Subcutaneous abdominal adipose tissue (tissue), 5 donors: ENCODE data around the gene PLCH1.

Experiments used
- H3K27ac ChIP-seq: one replicate; pipeline ENCODE4 v1.7.0; 2013; ENCODE audit warnings: low read depth, mild to moderate bottlenecking, inconsistent platforms, low read length, moderate library complexity
- H3K27me3 ChIP-seq, 5 donors: one replicate each; pipeline ENCODE4 v1.7.0; 2013; ENCODE audit warnings: low read length in 5 of 5, inconsistent platforms in 1 of 5; ENCODE audit not compliant: control insufficient read depth in 5 of 5, insufficient read depth in 4 of 5
- H3K36me3 ChIP-seq, 5 donors: one replicate each; pipeline ENCODE4 v1.7.0; 2013; ENCODE audit warnings: low read length in 5 of 5; ENCODE audit not compliant: control insufficient read depth in 5 of 5, insufficient read depth in 5 of 5
- H3K4me1 ChIP-seq, 5 donors: one replicate each; pipeline ENCODE4 v1.7.0; 2013; ENCODE audit warnings: low read length in 5 of 5, mild to moderate bottlenecking in 3 of 5, moderate library complexity in 1 of 5; ENCODE audit not compliant: control insufficient read depth in 5 of 5, insufficient read depth in 5 of 5
- H3K4me3 ChIP-seq, 5 donors: one replicate each; pipeline ENCODE4 v1.7.0; 2013; ENCODE audit warnings: low read length in 5 of 5, low read depth in 1 of 5
- H3K9ac ChIP-seq, 5 donors: one replicate each; pipeline ENCODE4 v1.7.0; 2013; ENCODE audit warnings: low read length in 5 of 5, mild to moderate bottlenecking in 4 of 5, moderate library complexity in 3 of 5
- H3K9me3 ChIP-seq, 5 donors: one replicate each; pipeline ENCODE4 v1.7.0; 2013; ENCODE audit warnings: low read length in 5 of 5; ENCODE audit not compliant: control insufficient read depth in 5 of 5
- donor health status: healthy.
- donor health status: healthy.
- donor health status: healthy.
- donor health status: healthy.
- donor health status: healthy.

PLCH1 gene

DNA sequence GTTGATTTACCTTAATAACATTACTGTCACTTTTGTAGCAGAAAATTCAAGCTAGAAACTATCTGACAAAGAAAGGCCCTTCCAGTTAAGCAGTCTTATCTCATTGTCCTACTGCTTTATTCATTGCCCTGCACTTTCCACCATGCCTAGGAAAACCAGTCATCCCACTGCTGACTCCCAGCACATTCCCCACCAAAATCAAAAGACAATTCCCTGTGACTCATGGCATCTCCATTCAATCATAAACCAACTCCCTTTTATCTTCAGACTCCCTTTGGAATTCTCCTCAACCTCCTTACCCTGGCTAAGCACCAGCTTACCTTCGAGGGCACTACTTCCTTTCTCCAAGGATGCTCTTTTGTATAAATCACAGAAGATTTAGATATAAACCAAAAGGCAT is 184.3 kb downstream of the PLCH1 start:
- no peak overlapping the region for H3K27ac ChIP-seq
- H3K4me1 ChIP-seq: no peaks in the 10 kb centered on the region
- H3K9ac ChIP-seq: no peak overlapping the region
- no peaks in the 10 kb centered on the region for H3K9me3 ChIP-seq
- no peak overlapping the region for H3K4me3 ChIP-seq
- H3K27me3 ChIP-seq: no peaks in the 10 kb centered on the region
- H3K36me3 ChIP-seq: no peaks in the 10 kb centered on the region

DNA sequence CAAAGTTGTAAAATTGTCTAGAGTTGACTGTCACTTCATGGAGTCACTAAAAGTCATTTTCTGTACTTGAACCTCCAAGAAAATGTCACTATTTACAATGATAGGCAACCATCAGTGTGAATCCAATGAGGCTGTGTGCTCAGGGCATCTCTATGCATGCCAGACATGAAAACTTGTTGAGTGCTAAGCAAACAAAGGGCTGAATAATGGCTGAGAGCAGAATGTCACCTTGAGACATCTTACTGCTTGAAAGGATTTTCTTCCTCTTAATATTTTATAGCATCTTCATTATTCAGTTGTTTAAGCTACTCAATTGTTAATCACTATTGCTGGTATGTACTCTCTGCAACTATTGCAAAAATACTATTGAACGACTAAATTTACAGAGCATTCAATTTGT is 184.7 kb downstream of the PLCH1 start:
- H3K36me3 ChIP-seq: no peaks in the 10 kb centered on the region
- no peaks in the 10 kb centered on the region for H3K27me3 ChIP-seq
- no peaks in the 10 kb centered on the region for H3K4me1 ChIP-seq
- no peak overlapping the region for H3K4me3 ChIP-seq
- no peak overlapping the region for H3K9ac ChIP-seq
- no peak overlapping the region for H3K27ac ChIP-seq
- H3K9me3 ChIP-seq: no peaks in the 10 kb centered on the region

DNA sequence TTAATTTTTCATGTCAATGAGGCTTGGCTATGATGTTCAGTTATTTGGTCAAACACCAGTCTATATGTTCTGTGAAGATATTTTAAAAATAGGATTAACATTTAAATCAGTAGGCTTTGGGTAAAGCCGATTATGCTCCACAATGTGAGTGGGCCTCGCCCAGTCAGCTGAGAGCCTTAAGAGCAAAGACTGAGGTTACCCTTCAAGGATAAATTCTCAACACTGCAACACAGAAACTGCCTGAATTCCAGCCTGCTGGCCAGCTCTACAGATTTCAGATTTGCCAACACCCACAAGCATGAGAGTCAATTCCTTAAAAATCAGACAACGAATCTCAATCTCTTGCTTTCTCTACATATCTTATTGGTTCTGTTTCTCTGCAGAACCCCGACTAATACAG is 188.3 kb downstream of the PLCH1 start:
- H3K27me3 ChIP-seq: no peaks in the 10 kb centered on the region
- H3K9me3 ChIP-seq: no peaks in the 10 kb centered on the region

DNA sequence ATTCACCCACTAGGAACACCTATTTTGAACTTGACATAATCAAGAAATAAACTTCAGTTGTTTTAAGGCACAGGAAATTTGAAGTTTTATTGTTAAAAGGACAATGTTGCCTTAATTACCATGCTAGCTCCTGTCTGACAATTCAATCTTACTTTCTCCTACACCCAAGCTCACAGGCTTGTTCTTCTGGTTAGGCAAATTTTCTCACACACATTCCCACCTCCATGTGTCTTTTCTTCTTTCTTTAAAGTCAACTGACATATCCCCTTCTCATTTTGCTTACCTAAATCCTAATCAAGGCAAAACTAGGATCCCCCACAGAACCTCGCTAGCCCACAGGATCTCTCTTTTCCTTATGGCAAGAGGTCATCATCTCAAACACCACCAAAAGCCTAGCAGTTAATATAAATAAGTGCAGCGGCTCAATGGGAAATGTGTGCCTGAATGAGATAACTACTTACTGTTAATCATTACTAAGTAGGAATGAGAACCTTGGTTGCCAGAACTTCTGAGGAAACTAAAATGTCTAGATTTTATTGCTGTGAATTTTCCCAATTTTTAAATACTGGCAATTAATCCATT is 189.3 kb downstream of the PLCH1 start:
- H3K36me3 ChIP-seq: no peaks in the 10 kb centered on the region
- no peaks in the 10 kb centered on the region for H3K4me1 ChIP-seq
- no peak overlapping the region for H3K9ac ChIP-seq
- no peaks in the 10 kb centered on the region for H3K9me3 ChIP-seq
- H3K4me3 ChIP-seq: no peak overlapping the region
- H3K27ac ChIP-seq: no peak overlapping the region
- no peaks in the 10 kb centered on the region for H3K27me3 ChIP-seq

More for the DNA sequence above, 188.3 kb downstream of the PLCH1 start:
- no peak overlapping the region for H3K27ac ChIP-seq
- no peaks in the 10 kb centered on the region for H3K4me1 ChIP-seq
- H3K9ac ChIP-seq: no peak overlapping the region
- H3K4me3 ChIP-seq: no peak overlapping the region
- no peaks in the 10 kb centered on the region for H3K36me3 ChIP-seq

DNA sequence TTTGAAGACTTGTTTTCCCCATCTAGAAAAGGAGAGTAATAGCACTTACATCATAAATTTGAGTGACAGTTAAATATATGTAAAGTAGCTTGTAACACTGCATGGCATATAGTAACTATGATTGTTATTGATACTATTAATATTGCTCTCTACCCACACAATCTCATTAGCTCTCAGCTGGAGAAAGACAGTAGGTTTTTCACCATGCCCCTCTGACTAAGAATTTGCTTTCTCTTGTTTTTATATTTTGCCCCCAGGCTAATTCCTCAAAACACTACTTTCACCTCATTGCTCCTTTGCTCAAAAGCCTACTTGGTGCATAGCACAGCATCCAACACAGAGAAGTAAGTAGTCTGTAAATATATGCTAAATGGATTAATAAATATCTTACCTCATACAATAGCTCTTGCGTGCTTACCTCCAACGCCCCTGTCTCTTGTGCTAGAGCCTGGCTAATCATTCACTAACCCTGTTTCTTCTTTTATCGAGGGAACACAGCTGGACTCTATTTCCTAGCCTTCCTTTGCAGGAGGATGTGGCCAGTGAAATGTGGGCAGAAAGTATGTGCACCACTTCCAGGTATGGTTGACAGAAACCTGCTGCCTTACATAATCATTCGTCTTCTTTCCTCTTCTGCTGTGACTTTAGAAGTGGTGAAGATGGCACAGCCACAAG is 190.0 kb downstream of the PLCH1 start:
- no peaks in the 10 kb centered on the region for H3K4me1 ChIP-seq
- H3K27ac ChIP-seq: no peak overlapping the region
- no peaks in the 10 kb centered on the region for H3K36me3 ChIP-seq
- H3K9me3 ChIP-seq: no peaks in the 10 kb centered on the region
- H3K27me3 ChIP-seq: no peaks in the 10 kb centered on the region
- H3K4me3 ChIP-seq: no peak overlapping the region
- no peak overlapping the region for H3K9ac ChIP-seq

DNA sequence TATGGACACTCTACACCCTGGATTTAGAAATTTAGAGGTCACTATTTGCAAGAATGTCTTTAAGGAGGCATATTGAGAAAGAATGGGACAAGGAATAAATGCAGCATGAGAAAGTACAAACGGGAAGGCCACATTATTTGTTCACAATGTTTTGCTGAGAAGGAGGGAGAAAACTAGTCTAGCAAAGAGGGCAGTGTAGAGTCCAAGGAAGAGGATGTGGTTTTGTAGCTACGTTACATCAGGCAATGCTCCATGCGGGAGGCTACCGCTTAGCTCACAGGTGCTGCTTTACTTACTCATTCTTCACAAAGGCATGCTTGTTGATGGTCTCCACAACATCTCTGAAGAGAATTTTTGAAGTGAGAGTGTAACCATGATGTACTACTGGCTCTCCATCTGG is 191.1 kb downstream of the PLCH1 start:
- no peak overlapping the region for H3K27ac ChIP-seq
- no peaks in the 10 kb centered on the region for H3K36me3 ChIP-seq
- no peaks in the 10 kb centered on the region for H3K27me3 ChIP-seq
- no peaks in the 10 kb centered on the region for H3K9me3 ChIP-seq
- H3K4me3 ChIP-seq: no peak overlapping the region
- H3K4me1 ChIP-seq: no peaks in the 10 kb centered on the region
- H3K9ac ChIP-seq: no peak overlapping the region

DNA sequence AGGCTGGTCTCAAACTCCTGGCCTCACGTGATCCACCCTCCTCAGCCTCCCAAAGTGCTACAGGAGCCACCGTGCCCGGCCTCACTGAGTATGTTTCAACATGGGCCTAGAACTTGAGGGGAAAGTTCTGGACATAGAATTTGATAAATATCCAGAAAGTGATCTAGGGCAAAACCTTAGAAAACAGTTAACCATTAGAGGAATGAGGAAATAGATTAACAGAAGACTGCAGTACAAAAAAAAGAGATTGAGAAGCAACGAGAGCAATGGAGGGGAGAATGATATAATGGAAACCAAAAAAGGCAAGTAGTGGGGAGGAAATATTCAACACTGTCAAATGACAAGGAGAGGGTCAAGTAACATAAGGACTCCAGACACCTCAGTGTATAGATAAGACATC is 191.5 kb downstream of the PLCH1 start:
- Histone ChIP-seq H3K4me3 (no peak overlapping the region), H3K9me3 (no peaks in the 10 kb centered on the region), H3K36me3 (no peaks in the 10 kb centered on the region), H3K9ac (no peak overlapping the region), H3K27ac (no peak overlapping the region), H3K4me1 (no peaks in the 10 kb centered on the region), H3K27me3 (no peaks in the 10 kb centered on the region)

DNA sequence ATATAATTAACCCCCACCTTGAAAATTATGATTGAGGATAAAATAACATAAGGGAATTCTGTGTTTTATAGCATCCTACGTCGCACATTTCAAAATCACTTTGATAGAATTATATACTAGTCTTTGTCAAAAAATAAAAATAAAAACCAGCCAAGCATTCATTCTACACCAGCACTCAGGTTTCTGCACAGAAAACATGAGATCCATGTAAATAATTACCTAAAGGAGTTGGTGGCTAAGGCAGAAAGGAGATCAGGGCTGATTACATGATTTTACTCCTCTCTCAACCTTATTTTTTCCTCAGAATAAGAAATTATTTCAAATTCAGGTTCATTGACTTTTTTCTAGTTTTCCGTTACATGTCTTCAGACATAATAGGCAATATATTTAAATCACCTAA is 194.5 kb downstream of the PLCH1 start:
- Histone ChIP-seq H3K36me3 (no peaks in the 10 kb centered on the region), H3K9me3 (no peaks in the 10 kb centered on the region), H3K4me3 (no peak overlapping the region), H3K4me1 (no peaks in the 10 kb centered on the region), H3K27me3 (no peaks in the 10 kb centered on the region), H3K27ac (no peak overlapping the region), H3K9ac (no peak overlapping the region)

DNA sequence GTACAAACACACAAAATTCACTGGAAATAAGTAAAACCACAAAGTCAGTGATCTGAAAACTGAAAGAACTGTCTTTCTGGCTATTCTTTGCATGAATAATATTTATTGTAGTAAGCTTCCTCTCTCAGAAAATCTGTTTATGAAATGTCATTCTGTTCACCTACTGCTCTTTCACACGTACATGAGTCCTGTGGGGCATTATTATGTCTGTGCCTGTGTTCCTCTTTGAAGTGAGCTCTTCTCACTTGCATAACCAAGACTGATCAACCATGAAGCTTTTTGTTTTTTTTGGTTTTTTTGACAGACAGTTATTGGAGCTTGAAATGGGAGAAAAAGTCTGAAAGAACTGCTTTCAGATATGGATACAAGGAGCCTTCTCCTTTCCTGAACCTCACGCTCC is 195.8 kb downstream of the PLCH1 start:
- Histone ChIP-seq H3K36me3 (no peaks in the 10 kb centered on the region), H3K4me1 (no peaks in the 10 kb centered on the region), H3K4me3 (no peak overlapping the region), H3K27ac (no peak overlapping the region), H3K9me3 (no peaks in the 10 kb centered on the region), H3K27me3 (no peaks in the 10 kb centered on the region), H3K9ac (no peak overlapping the region)

DNA sequence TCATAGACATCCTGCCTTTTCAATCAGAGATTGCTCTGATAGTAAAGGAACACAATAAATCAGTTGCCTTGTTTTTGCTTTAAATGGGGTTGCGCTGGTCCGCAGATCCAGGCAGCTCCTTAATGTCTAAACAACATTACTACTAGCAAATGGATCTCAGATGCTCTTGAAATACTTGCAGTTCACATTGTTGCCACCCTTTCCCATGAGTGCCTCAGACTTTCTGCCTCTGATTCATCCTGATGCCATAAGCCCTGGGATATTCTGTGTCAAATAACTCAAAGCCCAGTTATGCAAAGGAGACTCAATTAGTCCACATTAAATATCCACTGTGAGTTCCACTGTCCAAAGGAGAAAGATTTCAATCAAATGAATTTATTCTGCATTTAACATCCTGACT is 196.7 kb downstream of the PLCH1 start:
- Histone ChIP-seq H3K4me1 (no peaks in the 10 kb centered on the region), H3K27me3 (no peaks in the 10 kb centered on the region), H3K27ac (no peak overlapping the region), H3K9ac (no peak overlapping the region), H3K36me3 (no peaks in the 10 kb centered on the region), H3K9me3 (no peaks in the 10 kb centered on the region), H3K4me3 (no peak overlapping the region)
